ENCODE measurements around the gene NPHP4. TPM values are rescaled to one million over a fixed set of nuclear protein-coding genes. Genes with fewer than 3 reads are reported as not detected.

NPHP4 gene
- total RNA-seq, 1 donor from 2014 or later = 8.8 TPM

GRCh38 chr1:5891736-5892135 is 100.5 kb downstream of the NPHP4 start:
- TF ChIP-seq, protein P1, sequence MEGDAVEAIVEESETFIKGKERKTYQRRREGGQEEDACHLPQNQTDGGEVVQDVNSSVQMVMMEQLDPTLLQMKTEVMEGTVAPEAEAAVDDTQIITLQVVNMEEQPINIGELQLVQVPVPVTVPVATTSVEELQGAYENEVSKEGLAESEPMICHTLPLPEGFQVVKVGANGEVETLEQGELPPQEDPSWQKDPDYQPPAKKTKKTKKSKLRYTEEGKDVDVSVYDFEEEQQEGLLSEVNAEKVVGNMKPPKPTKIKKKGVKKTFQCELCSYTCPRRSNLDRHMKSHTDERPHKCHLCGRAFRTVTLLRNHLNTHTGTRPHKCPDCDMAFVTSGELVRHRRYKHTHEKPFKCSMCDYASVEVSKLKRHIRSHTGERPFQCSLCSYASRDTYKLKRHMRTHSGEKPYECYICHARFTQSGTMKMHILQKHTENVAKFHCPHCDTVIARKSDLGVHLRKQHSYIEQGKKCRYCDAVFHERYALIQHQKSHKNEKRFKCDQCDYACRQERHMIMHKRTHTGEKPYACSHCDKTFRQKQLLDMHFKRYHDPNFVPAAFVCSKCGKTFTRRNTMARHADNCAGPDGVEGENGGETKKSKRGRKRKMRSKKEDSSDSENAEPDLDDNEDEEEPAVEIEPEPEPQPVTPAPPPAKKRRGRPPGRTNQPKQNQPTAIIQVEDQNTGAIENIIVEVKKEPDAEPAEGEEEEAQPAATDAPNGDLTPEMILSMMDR (conservative IDR thresholded peaks at IDR 0.05; ENCODE audit: low read depth, low read length) = no peak
- no peak overlapping the region for H3K4me3 ChIP-seq (ENCODE audit: low read depth, low read length)
- DNase-seq (ENCODE audit: low read depth) = no peak

DNA sequence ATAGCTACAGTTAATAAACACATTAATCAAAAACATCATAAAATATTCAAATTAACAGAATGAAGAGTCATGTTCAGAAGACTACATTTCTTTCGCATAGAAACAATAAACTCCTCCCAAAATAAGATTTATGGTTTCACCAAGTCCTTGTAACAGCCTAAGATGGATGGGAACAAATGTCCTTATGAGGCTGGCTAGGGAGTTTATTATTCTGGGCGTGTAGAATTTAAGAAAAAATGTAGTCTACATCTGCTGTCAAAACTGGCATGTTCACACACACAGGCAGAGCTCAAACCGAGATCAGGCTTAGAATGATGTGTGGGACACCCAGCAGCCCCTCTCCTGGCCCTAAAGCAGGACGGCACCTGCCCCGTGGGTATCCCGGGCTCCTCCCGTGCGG is 101.1 kb downstream of the NPHP4 start:
- H3K4me3 ChIP-seq (ENCODE audit: low read depth, low read length) = no peak overlapping the region
- TF ChIP-seq, protein P1 (conservative IDR thresholded peaks at IDR 0.05; ENCODE audit: low read depth, low read length) = no peak
- DNase-seq (ENCODE audit: low read depth) = no peak

DNA sequence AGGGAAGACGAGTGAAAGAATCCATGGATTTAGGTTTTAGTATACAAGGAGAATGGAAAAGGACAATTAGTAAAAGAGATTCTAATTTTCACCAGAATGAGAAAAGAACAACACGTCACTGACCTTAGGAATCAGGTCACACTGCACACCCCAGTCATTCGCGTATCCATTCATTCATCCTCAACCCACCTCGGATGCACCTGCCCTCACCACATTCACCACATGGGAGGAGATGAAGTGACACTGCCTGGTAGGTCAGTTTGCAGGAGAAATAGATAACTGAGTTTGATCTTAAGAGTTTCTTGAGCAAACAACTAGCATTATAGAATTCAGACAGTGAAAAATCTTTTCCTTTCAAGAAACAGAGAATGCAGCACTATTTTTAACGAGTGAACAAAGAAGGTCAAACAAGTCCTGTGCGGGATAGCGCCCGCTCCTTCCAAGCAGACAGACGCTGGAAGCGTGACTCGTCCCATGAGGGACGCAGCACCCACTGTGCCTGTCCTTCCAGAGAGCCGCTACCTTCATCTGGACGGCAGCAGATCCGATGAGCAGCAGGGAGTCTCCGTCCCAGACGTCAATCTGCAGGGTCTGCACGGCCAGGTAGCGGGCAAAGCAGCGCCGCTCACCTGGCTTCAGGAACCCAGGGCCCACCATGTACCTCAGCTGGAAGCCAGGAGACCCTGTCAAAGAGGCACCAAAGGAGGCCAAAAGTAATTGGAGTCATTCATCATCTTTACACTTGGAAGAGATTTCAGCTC is 101.7 kb downstream of the NPHP4 start:
- DNase-seq (ENCODE audit: low read depth) = no peak
- H3K4me3 ChIP-seq (ENCODE audit: low read depth, low read length) = no peak overlapping the region
- TF ChIP-seq, protein P1 (conservative IDR thresholded peaks at IDR 0.05; ENCODE audit: low read depth, low read length) = no peak

GRCh38 chr1:5889901-5890300 is 102.3 kb downstream of the NPHP4 start:
- no peak overlapping the region for H3K4me3 ChIP-seq (ENCODE audit: low read depth, low read length)
- TF ChIP-seq, protein P1 (conservative IDR thresholded peaks at IDR 0.05; ENCODE audit: low read depth, low read length) = no peak
- no peak for DNase-seq (ENCODE audit: low read depth)

GRCh38 chr1:5889462-5889861 is 102.8 kb downstream of the NPHP4 start:
- no peak overlapping the region for H3K4me3 ChIP-seq (ENCODE audit: low read depth, low read length)
- TF ChIP-seq, protein P1 (conservative IDR thresholded peaks at IDR 0.05; ENCODE audit: low read depth, low read length) = no peak
- DNase-seq (ENCODE audit: low read depth) = no peak

- no peak for DNase-seq (ENCODE audit: low read depth)
- no peak overlapping the region for H3K4me3 ChIP-seq (ENCODE audit: low read depth, low read length)
- TF ChIP-seq, protein P1 (conservative IDR thresholded peaks at IDR 0.05; ENCODE audit: low read depth, low read length) = no peak
Observed at GRCh38 chr1:5888606-5889211, 103.5 kb downstream of the NPHP4 start.

DNA sequence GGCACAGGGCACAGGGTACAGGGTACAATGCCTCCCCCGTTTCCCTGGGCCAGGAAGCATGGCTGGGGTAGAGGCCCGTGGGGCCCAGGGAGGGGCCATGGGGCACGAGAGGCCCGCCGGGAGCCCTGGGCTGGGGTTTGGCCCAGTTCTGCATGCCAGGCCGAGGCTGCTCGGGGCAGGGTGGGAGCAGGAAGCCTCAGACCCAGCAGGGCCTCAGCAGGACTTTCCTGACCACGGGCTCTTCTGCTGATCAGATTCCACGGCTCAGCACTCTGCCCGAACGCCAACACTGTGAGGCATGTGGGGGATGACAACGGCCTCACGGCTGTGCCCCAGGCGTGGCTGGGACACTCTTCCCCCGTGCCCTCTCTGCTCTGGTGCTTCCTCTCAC is 104.3 kb downstream of the NPHP4 start:
- TF ChIP-seq, protein P1 (conservative IDR thresholded peaks at IDR 0.05; ENCODE audit: low read depth, low read length) = no peak
- H3K4me3 ChIP-seq (ENCODE audit: low read depth, low read length) = no peak overlapping the region

More for the DNA sequence above, 104.3 kb downstream of the NPHP4 start:
- DNase-seq (ENCODE audit: low read depth) = no peak

Measured in epithelial cell of proximal tubule (primary cell).